Endothelial cell of umbilical vein (primary cell): ENCODE results near the gene MYD88. TPM values are rescaled to one million over a fixed set of nuclear protein-coding genes. Genes with fewer than 3 reads are reported as not detected.

Experiments
- BruUV-seq: library from RNA; stranded (reverse); fragments of 400-500 nt; replicated peaks from 2 replicates; lab custom pipeline; 2021; lab: Mats Ljungman, UMichigan
- CTCF ChIA-PET: fragments of 300-600, 350-600 bp; sonication (Branson Sonifier 250); formaldehyde crosslinking; loops from one replicate; lab custom pipeline; 2021; ENCODE audit warnings: antibody characterized with exemption, inconsistent platforms; lab: Charles Lee
- POLR2A ChIA-PET: fragments of 300-600, 350-600 bp; sonication (Branson Sonifier 250); formaldehyde crosslinking; loops from one replicate; lab custom pipeline; 2021; ENCODE audit warnings: antibody characterized with exemption, inconsistent platforms; lab: Charles Lee
- DNase-seq: peaks from one replicate; pipeline ENCODE4 v3.0.0-alpha.2; 2011; ENCODE audit warnings: low read depth, low spot score
- FAIRE-seq: peaks from 2 replicates; lab custom pipeline; 2011; peaks lifted over from hg19 to GRCh38; lab: Jason Lieb, UNC
- H2AFZ ChIP-seq: 2 replicates; pipeline ENCODE4 v1.6.0; 2012; ENCODE audit warnings: low read depth, low read length, control low read depth, inconsistent platforms
- H3K27ac ChIP-seq: 2 replicates; pipeline ENCODE4 v1.5.1; 2011; ENCODE audit warnings: low read depth, mild to moderate bottlenecking, control low read depth, low read length, moderate library complexity; ENCODE audit not compliant: insufficient read depth
- H3K27me3 ChIP-seq, 2 experiments: 2 replicates each; pipeline versions ENCODE4 v1.6.0 to v1.6.1; 2011; ENCODE audit warnings: low read length in 2 of 2, mixed read lengths in 1 of 2; ENCODE audit not compliant: control insufficient read depth in 2 of 2, insufficient read depth in 2 of 2
- H3K36me3 ChIP-seq, 2 experiments: 2 replicates in 1 of 2; 3 replicates in 1 of 2; pipeline ENCODE4 v1.5.1; 2011; ENCODE audit warnings: low read length in 2 of 2, mild to moderate bottlenecking in 1 of 2, moderate library complexity in 1 of 2; ENCODE audit not compliant: control insufficient read depth in 2 of 2, insufficient read depth in 2 of 2; ENCODE audit errors: extremely low read depth in 1 of 2
- H3K4me1 ChIP-seq: 3 replicates; pipeline ENCODE4 v1.5.1; 2011; ENCODE audit warnings: mild to moderate bottlenecking, low read length; ENCODE audit not compliant: control insufficient read depth, insufficient read depth; ENCODE audit errors: extremely low read depth
- H3K4me2 ChIP-seq: 2 replicates; pipeline ENCODE4 v1.6.1; 2011; ENCODE audit warnings: low read length, control low read depth, mixed read lengths; ENCODE audit not compliant: insufficient read depth
- H3K4me3 ChIP-seq, 3 experiments: fragments of 200-600 bp in 1 of 3; sonication (generic), shearing (Covaris generic) in 1 of 3; replicated peaks in 1 of 3; 2 replicates each; pipeline ENCODE4 v1.5.1; 2011 to 2016; ENCODE audit warnings: control low read depth in 3 of 3, low read length in 3 of 3, mild to moderate bottlenecking in 2 of 3, inconsistent platforms in 1 of 3, low read depth in 1 of 3, moderate library complexity in 1 of 3; ENCODE audit not compliant: insufficient read depth in 1 of 3
- H3K79me2 ChIP-seq: 2 replicates; pipeline ENCODE4 v1.6.0; 2012; ENCODE audit warnings: low read length, inconsistent platforms; ENCODE audit not compliant: control insufficient read depth, insufficient read depth
- H3K9ac ChIP-seq: replicated peaks from 2 replicates; pipeline ENCODE3; 2011; ENCODE audit warnings: low read length, control low read depth; ENCODE audit not compliant: insufficient read depth; ENCODE audit errors: extremely low read depth
- H3K9me1 ChIP-seq: replicated peaks from 3 replicates; pipeline ENCODE4 v1.6.0; 2011; ENCODE audit warnings: mild to moderate bottlenecking, low read length; ENCODE audit not compliant: control insufficient read depth, insufficient read depth; ENCODE audit errors: extremely low read depth
- H3K9me3 ChIP-seq: replicated peaks from 2 replicates; pipeline ENCODE4 v1.5.1; 2012; ENCODE audit warnings: low read length, inconsistent platforms; ENCODE audit not compliant: control insufficient read depth, insufficient read depth
- H4K20me1 ChIP-seq: replicated peaks from 2 replicates; pipeline ENCODE3; 2011; ENCODE audit warnings: mild to moderate bottlenecking, low read length; ENCODE audit not compliant: control insufficient read depth, insufficient read depth; ENCODE audit errors: extremely low read depth
- CTCF ChIP-seq, 2 donors: IDR thresholded peaks; 1 replicate in 1 of 2; 2 replicates in 1 of 2; pipeline ENCODE4 v1.5.1; 2011; ENCODE audit warnings: low read length in 2 of 2, mild to moderate bottlenecking in 2 of 2, moderate library complexity in 2 of 2, control low read depth in 1 of 2, inconsistent platforms in 1 of 2, low read depth in 1 of 2; ENCODE audit not compliant: insufficient read depth in 1 of 2; ENCODE audit errors: extremely low read depth in 1 of 2
- EZH2 ChIP-seq: IDR thresholded peaks from 2 replicates; pipeline ENCODE4 v1.6.1; 2012; ENCODE audit warnings: borderline replicate concordance, low read depth, mild to moderate bottlenecking, moderate library complexity, low read length, inconsistent platforms; ENCODE audit not compliant: severe bottlenecking
- FOS ChIP-seq: IDR thresholded peaks from 2 replicates; pipeline ENCODE4 v1.6.1; 2011; ENCODE audit warnings: mild to moderate bottlenecking, low read length, moderate library complexity, borderline replicate concordance; ENCODE audit not compliant: insufficient read depth
- MAX ChIP-seq: IDR thresholded peaks from 2 replicates; pipeline ENCODE4 v1.6.1; 2011; ENCODE audit not compliant: insufficient read depth, insufficient read length
- POLR2A ChIP-seq: IDR thresholded peaks from 2 replicates; pipeline ENCODE4 v1.6.1; 2012; ENCODE audit warnings: low read depth, mild to moderate bottlenecking, control low read depth, low read length
- dilution Hi-C: fragments of 300-500 bp; cut with MboI; formaldehyde crosslinking; loops from one replicate; pipeline ENCODE4 v1.15.0; 2019; ENCODE audit warnings: low sequenced_read_pairs; ENCODE audit not compliant: extremely low pct_ligation_motif_present
- intact Hi-C: fragments of 100-400 bp; cut with micrococcal nuclease; formaldehyde crosslinking; loops from one replicate; pipeline ENCODE4 v1.10.0; 2022
- polyA plus RNA-seq, 4 experiments: library from polyadenylated mRNA; depleted of rRNA in 3 of 4; stranded (reverse) in 3 of 4; unstranded in 1 of 4; fragments of >200 nt; gene quantifications; 2 replicates each; pipeline versions ENCODE4 v1.2.1 to v1.2.3, GENCODE V29; 2011 to 2012; ENCODE audit warnings: missing spikeins in 1 of 4
- total RNA-seq: library from RNA; stranded (reverse); gene quantifications from 2 replicates; pipeline ENCODE4 v1.2.3, GENCODE V29; 2021

Gene MYD88
- total and polyA plus RNA-seq, 2 donors (not counting 3 experiments of a cell fraction or from before 2014, with no cell fraction given) = 35.1 to 55.0 TPM

- DNase-seq (no peak), FAIRE-seq (no peak)
- no peak overlapping the region for H3K4me3 ChIP-seq
- H3K4me2 ChIP-seq = no peak overlapping the region
- ChIA-PET CTCF (interaction anchor here (0.8 to 4.8 kb wide), 6 partner anchors 9 to 364 kb away, joined by 3 to 52 read pairs (median 9); no protein-coding TSS in a partner anchor), POLR2A (interaction anchor here (0.7 kb wide), 1 partner anchor 64 kb away, joined by 3 read pairs; no protein-coding TSS in a partner anchor)
- no peak overlapping the region for H3K27ac ChIP-seq
- no peaks in the 10 kb centered on the region for H3K9me3 ChIP-seq
- H4K20me1 ChIP-seq = no peaks in the 10 kb centered on the region
- H3K9ac ChIP-seq = no peak overlapping the region
- TF ChIP-seq FOS = no peak
- no peak for TF ChIP-seq EZH2
- no peak for TF ChIP-seq MAX
- TF ChIP-seq POLR2A = no peak
- TF ChIP-seq CTCF (IDR thresholded peaks at IDR 0.05; ENCODE audit: extremely low read depth in 1 of 2, insufficient read depth in 1 of 2, low read depth in 1 of 2, low read length in 2 of 2) = no peak
- no peaks in the 10 kb centered on the region for H3K27me3 ChIP-seq
- H3K36me3 ChIP-seq = no peaks in the 10 kb centered on the region
- dilution Hi-C loops = no loop called here
- H3K79me2 ChIP-seq = no peaks in the 10 kb centered on the region
- H2AFZ ChIP-seq = no peak overlapping the region
- intact Hi-C loops = loop anchor here (5.0 kb wide), 1 partner anchor 181 kb away; no protein-coding TSS in a partner anchor
- no TSS peak for BruUV-seq
- H3K4me1 ChIP-seq = no peaks in the 10 kb centered on the region
- H3K9me1 ChIP-seq = no peaks in the 10 kb centered on the region
Observed at GRCh38 chr3:38115645-38116427, 22.6 kb upstream of the MYD88 start.
